ENCODE measurements around the gene G0S2. TPM values are rescaled to one million over a fixed set of nuclear protein-coding genes. Genes with fewer than 3 reads are reported as not detected.

G0S2 gene
- total RNA-seq, 1 donor from 2014 or later: 5.9 TPM

- no peaks in the 10 kb centered on the region for H3K9me3 ChIP-seq (ENCODE audit: insufficient read depth, low read depth, low read length)
- FAIRE-seq (peak; percentile 89), DNase-seq (ENCODE audit: low read depth) (no peak)
- H3K4me1 Mint-ChIP-seq (ENCODE audit: low read depth, unreplicated experiment): peaks cover 22% of the 10 kb centered on the region
- H3K9me3 Mint-ChIP-seq (ENCODE audit: unreplicated experiment): no peaks in the 10 kb centered on the region
- H4K20me1 ChIP-seq (ENCODE audit: insufficient read depth, low read length): no peaks in the 10 kb centered on the region
- no peak overlapping the region for H3K27ac Mint-ChIP-seq (ENCODE audit: unreplicated experiment)
- no peaks in the 10 kb centered on the region for H3K36me3 ChIP-seq (ENCODE audit: insufficient read depth, low read length)
- no peak overlapping the region for H2AFZ ChIP-seq (ENCODE audit: low read depth, low read length)
- H3K4me3 Mint-ChIP-seq (ENCODE audit: unreplicated experiment): no peak overlapping the region
- H3K4me3 ChIP-seq (ENCODE audit: insufficient read depth, low read depth, low read length): no peak overlapping the region
- H3K27ac ChIP-seq (ENCODE audit: low read depth, low read length): peak overlapping the region; percentile 39
- TF ChIP-seq EZH2 (IDR thresholded peaks at IDR 0.05; ENCODE audit: insufficient read depth, low read length): no peak
- TF ChIP-seq, protein P1, sequence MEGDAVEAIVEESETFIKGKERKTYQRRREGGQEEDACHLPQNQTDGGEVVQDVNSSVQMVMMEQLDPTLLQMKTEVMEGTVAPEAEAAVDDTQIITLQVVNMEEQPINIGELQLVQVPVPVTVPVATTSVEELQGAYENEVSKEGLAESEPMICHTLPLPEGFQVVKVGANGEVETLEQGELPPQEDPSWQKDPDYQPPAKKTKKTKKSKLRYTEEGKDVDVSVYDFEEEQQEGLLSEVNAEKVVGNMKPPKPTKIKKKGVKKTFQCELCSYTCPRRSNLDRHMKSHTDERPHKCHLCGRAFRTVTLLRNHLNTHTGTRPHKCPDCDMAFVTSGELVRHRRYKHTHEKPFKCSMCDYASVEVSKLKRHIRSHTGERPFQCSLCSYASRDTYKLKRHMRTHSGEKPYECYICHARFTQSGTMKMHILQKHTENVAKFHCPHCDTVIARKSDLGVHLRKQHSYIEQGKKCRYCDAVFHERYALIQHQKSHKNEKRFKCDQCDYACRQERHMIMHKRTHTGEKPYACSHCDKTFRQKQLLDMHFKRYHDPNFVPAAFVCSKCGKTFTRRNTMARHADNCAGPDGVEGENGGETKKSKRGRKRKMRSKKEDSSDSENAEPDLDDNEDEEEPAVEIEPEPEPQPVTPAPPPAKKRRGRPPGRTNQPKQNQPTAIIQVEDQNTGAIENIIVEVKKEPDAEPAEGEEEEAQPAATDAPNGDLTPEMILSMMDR (IDR thresholded peaks at IDR 0.05; ENCODE audit: insufficient read depth, low read depth, low read length): no peak
- H3K36me3 Mint-ChIP-seq (ENCODE audit: low read depth, unreplicated experiment): no peaks in the 10 kb centered on the region
- no peak overlapping the region for H3K9ac ChIP-seq (ENCODE audit: low read length)
- no peaks in the 10 kb centered on the region for H3K79me2 ChIP-seq (ENCODE audit: insufficient read depth, low read length)
- H3K4me2 ChIP-seq (ENCODE audit: low read length): no peak overlapping the region
- peaks cover 22% of the 10 kb centered on the region for H3K4me1 ChIP-seq (ENCODE audit: insufficient read depth, low read length)
- H3K27me3 ChIP-seq (ENCODE audit: insufficient read depth, low read length): no peaks in the 10 kb centered on the region
- peaks cover 11% of the 10 kb centered on the region for H3K27me3 Mint-ChIP-seq (ENCODE audit: low read depth, unreplicated experiment)
Measured at GRCh38 chr1:209657140-209657879, 17.9 kb upstream of the G0S2 start.

DNA sequence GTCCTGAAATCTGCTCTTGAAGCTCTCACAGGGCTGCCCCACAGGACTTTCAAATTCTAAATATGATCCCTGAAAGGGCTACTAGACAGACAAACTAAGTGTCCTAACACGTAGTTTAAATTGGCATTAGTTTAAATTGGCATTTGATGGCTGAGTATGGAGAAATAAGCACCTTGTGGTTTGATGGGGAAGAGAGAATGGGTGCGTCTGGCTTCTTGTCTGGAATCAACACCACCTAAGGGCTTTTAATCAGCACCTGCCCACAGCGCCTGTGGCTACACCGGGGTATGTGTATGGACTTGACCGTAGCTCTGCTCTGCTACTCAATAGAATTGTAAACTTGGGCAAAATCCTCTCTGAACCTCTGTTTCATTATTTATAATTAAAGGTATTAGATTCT is 17.3 kb upstream of the G0S2 start:
- no peaks in the 10 kb centered on the region for H4K20me1 ChIP-seq (ENCODE audit: insufficient read depth, low read length)
- DNase-seq (ENCODE audit: low read depth) (no peak), FAIRE-seq (no peak)
- no peak for TF ChIP-seq EZH2 (IDR thresholded peaks at IDR 0.05; ENCODE audit: insufficient read depth, low read length)
- TF ChIP-seq, protein P1 (IDR thresholded peaks at IDR 0.05; ENCODE audit: insufficient read depth, low read depth, low read length): no peak
- Mint-ChIP-seq H3K36me3 (ENCODE audit: low read depth, unreplicated experiment) (no peaks in the 10 kb centered on the region), H3K4me3 (ENCODE audit: unreplicated experiment) (no peak overlapping the region), H3K27me3 (ENCODE audit: low read depth, unreplicated experiment) (peaks cover 15% of the 10 kb centered on the region), H3K9me3 (ENCODE audit: unreplicated experiment) (no peaks in the 10 kb centered on the region), H3K27ac (ENCODE audit: unreplicated experiment) (no peak overlapping the region), H3K4me1 (ENCODE audit: low read depth, unreplicated experiment) (peaks cover 22% of the 10 kb centered on the region)
- no peak overlapping the region for H3K9ac ChIP-seq (ENCODE audit: low read length)
- H3K9me3 ChIP-seq (ENCODE audit: insufficient read depth, low read depth, low read length): no peaks in the 10 kb centered on the region
- H3K4me3 ChIP-seq (ENCODE audit: insufficient read depth, low read depth, low read length): no peak overlapping the region
- H3K4me2 ChIP-seq (ENCODE audit: low read length): no peak overlapping the region
- no peak overlapping the region for H3K27ac ChIP-seq (ENCODE audit: low read depth, low read length)
- H3K36me3 ChIP-seq (ENCODE audit: insufficient read depth, low read length): no peaks in the 10 kb centered on the region
- no peaks in the 10 kb centered on the region for H3K79me2 ChIP-seq (ENCODE audit: insufficient read depth, low read length)
- peaks cover 18% of the 10 kb centered on the region for H3K4me1 ChIP-seq (ENCODE audit: insufficient read depth, low read length)
- H2AFZ ChIP-seq (ENCODE audit: low read depth, low read length): no peak overlapping the region
- no peaks in the 10 kb centered on the region for H3K27me3 ChIP-seq (ENCODE audit: insufficient read depth, low read length)

DNA sequence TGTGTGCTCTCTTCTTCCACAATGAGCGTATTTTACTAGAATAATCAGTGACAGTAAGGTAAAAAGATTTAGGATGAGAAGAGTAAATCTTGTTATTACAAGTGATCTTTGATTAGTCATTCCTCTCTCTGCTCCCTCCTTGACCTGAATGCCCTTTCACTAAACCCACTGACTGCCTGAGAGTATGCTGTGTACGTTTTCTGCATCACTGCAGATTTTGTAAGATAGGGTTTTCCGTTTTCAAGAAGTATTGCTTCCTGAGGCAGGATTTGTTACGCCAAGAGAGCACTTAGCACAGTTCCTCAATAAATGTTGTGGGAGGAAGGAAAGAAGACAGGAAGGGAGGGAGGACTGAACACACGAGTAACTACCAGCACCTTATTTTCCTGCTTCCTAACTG is 15.3 kb upstream of the G0S2 start:
- no peak overlapping the region for H3K27ac ChIP-seq (ENCODE audit: low read depth, low read length)

More for the DNA sequence above, 15.3 kb upstream of the G0S2 start:
- no peaks in the 10 kb centered on the region for H3K79me2 ChIP-seq (ENCODE audit: insufficient read depth, low read length)
- no peaks in the 10 kb centered on the region for H3K36me3 Mint-ChIP-seq (ENCODE audit: low read depth, unreplicated experiment)
- H3K9me3 Mint-ChIP-seq (ENCODE audit: unreplicated experiment): no peaks in the 10 kb centered on the region
- no peak for FAIRE-seq
- peaks cover 13% of the 10 kb centered on the region for H3K4me1 Mint-ChIP-seq (ENCODE audit: low read depth, unreplicated experiment)
- peaks cover 11% of the 10 kb centered on the region for H3K4me1 ChIP-seq (ENCODE audit: insufficient read depth, low read length)
- peaks cover 29% of the 10 kb centered on the region for H3K27me3 Mint-ChIP-seq (ENCODE audit: low read depth, unreplicated experiment)
- no peak for DNase-seq (ENCODE audit: low read depth)
- H3K27me3 ChIP-seq (ENCODE audit: insufficient read depth, low read length): no peaks in the 10 kb centered on the region
- H3K4me3 ChIP-seq (ENCODE audit: insufficient read depth, low read depth, low read length): no peak overlapping the region
- no peaks in the 10 kb centered on the region for H3K36me3 ChIP-seq (ENCODE audit: insufficient read depth, low read length)
- no peak overlapping the region for H3K27ac Mint-ChIP-seq (ENCODE audit: unreplicated experiment)
- peak overlapping the region; percentile 1 for H3K4me2 ChIP-seq (ENCODE audit: low read length)
- H3K9ac ChIP-seq (ENCODE audit: low read length): no peak overlapping the region
- no peak overlapping the region for H2AFZ ChIP-seq (ENCODE audit: low read depth, low read length)
- H3K9me3 ChIP-seq (ENCODE audit: insufficient read depth, low read depth, low read length): no peaks in the 10 kb centered on the region
- no peaks in the 10 kb centered on the region for H4K20me1 ChIP-seq (ENCODE audit: insufficient read depth, low read length)
- no peak overlapping the region for H3K4me3 Mint-ChIP-seq (ENCODE audit: unreplicated experiment)
- TF ChIP-seq EZH2 (IDR thresholded peaks at IDR 0.05; ENCODE audit: insufficient read depth, low read length): no peak
- TF ChIP-seq, protein P1 (IDR thresholded peaks at IDR 0.05; ENCODE audit: insufficient read depth, low read depth, low read length): no peak
